Neural progenitor cell (in vitro differentiated cells): ENCODE results near the gene GPX5.

Experiments
- EZH2 ChIP-seq: fragments of 200-600 bp; sonication (generic); IDR thresholded peaks from 2 replicates; pipeline ENCODE4 v1.6.1; 2017; ENCODE audit warnings: antibody characterized with exemption, mild to moderate bottlenecking, moderate library complexity
- TF ChIP-seq, protein P1 (sequence below): fragments of 200-600 bp; sonication (generic); IDR thresholded peaks from 2 replicates; pipeline ENCODE4 v1.5.1; 2017; ENCODE audit warnings: antibody characterized with exemption, mild to moderate bottlenecking

- TF ChIP-seq, protein P1, sequence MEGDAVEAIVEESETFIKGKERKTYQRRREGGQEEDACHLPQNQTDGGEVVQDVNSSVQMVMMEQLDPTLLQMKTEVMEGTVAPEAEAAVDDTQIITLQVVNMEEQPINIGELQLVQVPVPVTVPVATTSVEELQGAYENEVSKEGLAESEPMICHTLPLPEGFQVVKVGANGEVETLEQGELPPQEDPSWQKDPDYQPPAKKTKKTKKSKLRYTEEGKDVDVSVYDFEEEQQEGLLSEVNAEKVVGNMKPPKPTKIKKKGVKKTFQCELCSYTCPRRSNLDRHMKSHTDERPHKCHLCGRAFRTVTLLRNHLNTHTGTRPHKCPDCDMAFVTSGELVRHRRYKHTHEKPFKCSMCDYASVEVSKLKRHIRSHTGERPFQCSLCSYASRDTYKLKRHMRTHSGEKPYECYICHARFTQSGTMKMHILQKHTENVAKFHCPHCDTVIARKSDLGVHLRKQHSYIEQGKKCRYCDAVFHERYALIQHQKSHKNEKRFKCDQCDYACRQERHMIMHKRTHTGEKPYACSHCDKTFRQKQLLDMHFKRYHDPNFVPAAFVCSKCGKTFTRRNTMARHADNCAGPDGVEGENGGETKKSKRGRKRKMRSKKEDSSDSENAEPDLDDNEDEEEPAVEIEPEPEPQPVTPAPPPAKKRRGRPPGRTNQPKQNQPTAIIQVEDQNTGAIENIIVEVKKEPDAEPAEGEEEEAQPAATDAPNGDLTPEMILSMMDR: no peak
- no peak for TF ChIP-seq EZH2
Measured at GRCh38 chr6:28545955-28546354, 20.3 kb downstream of the GPX5 start.
